K562 (cell line): ENCODE results near the gene NPAS3. TPM values are rescaled to one million over a fixed set of nuclear protein-coding genes. Genes with fewer than 3 reads are reported as not detected.

Source experiments
- DEAF1 ChIP-seq: fragments of 450-650 bp; formaldehyde crosslinking; IDR thresholded peaks from 2 replicates; pipeline ENCODE4 v1.4.0; 2020; ENCODE audit warnings: mild to moderate bottlenecking, moderate library complexity
- ERF ChIP-seq: fragments of 450-650 bp; formaldehyde crosslinking; IDR thresholded peaks from 2 replicates; pipeline ENCODE4 v1.4.0; 2020; ENCODE audit warnings: mild to moderate bottlenecking, mixed read lengths
- FOXM1 ChIP-seq, 2 experiments: fragments of 450-650 bp in 1 of 2; sonication (generic) in 1 of 2; formaldehyde crosslinking in 1 of 2; IDR thresholded peaks; 2 replicates each; pipeline versions ENCODE4 v1.6.1 to v1.9.0; 2017 to 2022; ENCODE audit warnings: low read depth in 2 of 2, mild to moderate bottlenecking in 2 of 2, missing genetic modification reagents in 1 of 2, moderate library complexity in 1 of 2
- GATA2 ChIP-seq: sonication (generic); formaldehyde crosslinking; IDR thresholded peaks from 2 replicates; pipeline ENCODE4 v1.4.0; 2020; ENCODE audit warnings: mild to moderate bottlenecking, missing genetic modification reagents
- HOMEZ ChIP-seq: fragments of 250-450 bp; sonication (Bioruptor Pico); IDR thresholded peaks from 2 replicates; pipeline ENCODE4 v1.4.0; 2020; ENCODE audit warnings: mild to moderate bottlenecking, moderate library complexity
- IRF1 ChIP-seq: sonication (generic); formaldehyde crosslinking; IDR thresholded peaks from 2 replicates; pipeline ENCODE4 v1.8.0; 2022; ENCODE audit warnings: missing genetic modification reagents, mild to moderate bottlenecking, borderline replicate concordance
- KAT8 ChIP-seq: fragments of 450-650 bp; IDR thresholded peaks from 2 replicates; pipeline ENCODE4 v1.6.1; 2016; ENCODE audit warnings: low read depth, mild to moderate bottlenecking
- LARP7 ChIP-seq: fragments of 450-650 bp; IDR thresholded peaks from 2 replicates; pipeline ENCODE4 v1.6.1; 2016
- REST ChIP-seq, 2 experiments: fragments of 450-650 bp; formaldehyde crosslinking in 1 of 2; IDR thresholded peaks; 2 replicates each; pipeline versions ENCODE4 v1.4.0 to v1.6.1; 2014 to 2020; ENCODE audit warnings: mild to moderate bottlenecking in 2 of 2, borderline replicate concordance in 1 of 2, low read depth in 1 of 2
- SMAD2 ChIP-seq: fragments of 150-350 bp; IDR thresholded peaks from 2 replicates; pipeline ENCODE4 v1.6.1; 2014; ENCODE audit warnings: low read depth, mild to moderate bottlenecking, low read length
- SMC3 ChIP-seq: conservative IDR thresholded peaks from 2 replicates; pipeline ENCODE4 v1.6.1; 2011; ENCODE audit warnings: low read depth, low read length, improper control_type of control experiment; ENCODE audit not compliant: insufficient read depth
- TCFL5 ChIP-seq: fragments of 250-450 bp; sonication (Bioruptor Pico); conservative IDR thresholded peaks from 2 replicates; pipeline ENCODE4 v1.6.1; 2021; ENCODE audit warnings: mild to moderate bottlenecking, moderate library complexity, matching md5 sums
- polyA plus RNA-seq, 8 experiments: library from polyadenylated mRNA; depleted of rRNA in 4 of 8; stranded (reverse) in 5 of 8; unstranded in 3 of 8; fragments of >200 nt; fragmentation: Nextera tagmentation in 2 of 8; fragmentation: Illumina TruSeq in 1 of 8; extraction: Ambion mirVana in 2 of 8; extraction: Trizol in 1 of 8; gene quantifications; 2 replicates each; pipeline versions ENCODE4 v1.2.1 to v1.2.3, GENCODE V29; 2011 to 2014; ENCODE audit warnings: inconsistent platforms in 1 of 8, missing spikeins in 1 of 8
- total RNA-seq, 7 experiments: library from RNA; depleted of rRNA in 6 of 7; stranded (reverse); fragments of >200 nt in 6 of 7; fragmentation: Illumina TruSeq in 2 of 7; extraction: Trizol in 2 of 7; gene quantifications; 2 replicates each; pipeline versions ENCODE4 v1.2.1 to v1.2.3, GENCODE V29; 2011 to 2021; ENCODE audit warnings: low replicate concordance in 1 of 7

The NPAS3 gene
- total and polyA plus RNA-seq, 9 of the 15 experiments (the other 6 are each of a cell fraction or from before 2014, with no cell fraction given) = 0.04 TPM; not detected in 8

DNA sequence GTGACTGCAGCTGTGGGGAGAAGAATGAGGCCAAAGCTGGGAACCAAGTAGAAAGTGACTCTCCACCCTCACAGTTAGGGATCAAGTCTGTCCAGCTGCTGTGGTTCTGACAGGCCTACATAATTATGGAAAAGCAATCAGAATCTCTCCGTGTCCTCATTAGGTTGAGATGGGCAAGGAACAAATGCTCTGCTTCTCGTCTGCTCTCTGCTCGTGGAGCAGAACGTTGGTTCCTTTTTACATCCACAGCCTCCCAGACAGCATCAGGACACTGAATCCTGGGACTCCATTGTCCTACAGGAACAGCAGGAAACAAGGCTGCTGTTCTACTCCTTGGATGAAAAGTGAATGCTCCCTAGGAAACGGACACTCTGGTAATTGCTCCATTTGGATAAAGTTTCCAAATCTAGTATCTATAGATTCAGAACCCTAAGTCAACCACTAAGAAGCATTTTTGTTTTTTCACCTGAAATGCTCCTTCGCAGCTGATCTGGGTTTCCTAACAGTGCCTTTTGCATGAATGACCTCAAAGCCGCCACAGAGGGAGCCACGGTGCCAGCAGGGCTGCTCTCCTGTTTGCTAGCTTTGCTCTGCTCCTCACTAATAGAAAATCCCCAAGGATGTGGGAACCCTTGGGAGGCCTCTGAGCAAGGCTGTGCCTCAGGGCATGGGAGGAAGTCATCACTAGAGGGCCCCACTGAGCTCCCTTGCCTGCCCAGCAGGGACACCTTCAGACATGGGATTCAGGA lies 910.2 kb downstream of the NPAS3 start (continued):
- TF ChIP-seq DEAF1 (0 out of 2 replicates have a peak, but pooled peaks have one; percentile 24), REST (IDR thresholded peaks at IDR 0.05; ENCODE audit: borderline replicate concordance) (peak; percentile 55; the same call in 1 of the 2 replicates), REST (CRISPR knock-in tag; IDR thresholded peaks at IDR 0.05; ENCODE audit: low read depth) (no peak), GATA2 (CRISPR knock-in tag) (no peak), LARP7 (no peak), FOXM1 (IDR thresholded peaks at IDR 0.05; ENCODE audit: low read depth) (no peak), FOXM1 (CRISPR knock-in tag; IDR thresholded peaks at IDR 0.05; ENCODE audit: low read depth) (no peak), SMC3 (peak; percentile 34; the same call in 1 of the 2 replicates), KAT8 (no peak), HOMEZ (CRISPR knock-in tag) (no peak), TCFL5 (CRISPR knock-in tag) (no peak), IRF1 (no peak), SMAD2 (no peak), ERF (CRISPR knock-in tag) (no peak)
